ENCODE data around the gene NEU2.

- TF ChIP-seq CTCF (IDR thresholded peaks at IDR 0.05) (no peak), POLR2A (IDR thresholded peaks at IDR 0.05) (no peak)
These were observed 41.6 kb downstream of the NEU2 start for GRCh38 chr2:233074106-233074505.

All from thyroid gland (tissue), 4 donors.